SK-N-MC (cell line): ENCODE measurements around the gene TSPAN1.

Experiments
- EZH2 ChIP-seq: fragments of 200-600 bp; sonication (generic); IDR thresholded peaks from one replicate; pipeline ENCODE4 v1.6.1; 2017; ENCODE audit warnings: antibody characterized with exemption
- FOXP2 ChIP-seq: optimal IDR thresholded peaks from 2 replicates; pipeline ENCODE3; 2011; ENCODE audit warnings: mild to moderate bottlenecking, moderate library complexity; ENCODE audit not compliant: insufficient read depth; ENCODE audit errors: extremely low read length, control extremely low read depth
- POLR2AphosphoS5 ChIP-seq: IDR thresholded peaks from 2 replicates; pipeline ENCODE4 v1.6.1; 2012; ENCODE audit warnings: mild to moderate bottlenecking, low read depth, low read length, borderline replicate concordance

GRCh38 chr1:46206399-46206798 lies 31.5 kb downstream of the TSPAN1 start:
- TF ChIP-seq EZH2 (no peak), POLR2AphosphoS5 (no peak), FOXP2 (no peak)
